ENCODE measurements around the gene ITSN1. TPM values are rescaled to one million over a fixed set of nuclear protein-coding genes. Genes with fewer than 3 reads are reported as not detected.

ITSN1 gene
- total RNA-seq, 2 donors from 2014 or later: 50.9 to 78.6 TPM

DNA sequence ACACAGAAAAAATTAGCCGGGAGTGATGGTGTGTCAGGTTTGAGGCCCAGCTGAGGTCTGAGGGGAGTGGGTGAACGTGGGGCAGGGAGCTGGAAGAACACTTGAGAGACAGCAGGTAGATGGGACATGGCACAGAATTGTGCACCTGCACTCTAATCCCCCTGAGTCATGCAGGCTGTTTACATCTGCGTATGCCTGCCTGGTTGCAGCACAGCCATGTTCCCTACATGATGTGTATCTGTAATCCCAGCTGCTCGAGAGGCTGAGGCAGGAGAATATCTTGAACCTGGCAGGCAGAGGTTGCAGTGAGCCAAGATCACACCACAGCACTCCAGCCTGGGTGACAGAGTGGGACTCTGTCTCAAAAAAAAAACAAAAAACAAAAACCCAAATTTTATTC lies 228.5 kb downstream of the ITSN1 start:
- Histone ChIP-seq H3K4me1 (ENCODE audit: control insufficient read depth in 1 of 2, low read depth in 2 of 2) (no peaks in the 10 kb centered on the region), H3K36me3 (no peaks in the 10 kb centered on the region), H3K9me3 (no peaks in the 10 kb centered on the region), H3K27ac (no peak overlapping the region), H3K4me3 (no peak overlapping the region), H3K27me3 (replicated peaks; ENCODE audit: insufficient read depth) (no peaks in the 10 kb centered on the region)
- no peak for ATAC-seq (ENCODE audit: insufficient number of reproducible peaks, low FRiP score, low read depth)
- TF ChIP-seq, protein P1, sequence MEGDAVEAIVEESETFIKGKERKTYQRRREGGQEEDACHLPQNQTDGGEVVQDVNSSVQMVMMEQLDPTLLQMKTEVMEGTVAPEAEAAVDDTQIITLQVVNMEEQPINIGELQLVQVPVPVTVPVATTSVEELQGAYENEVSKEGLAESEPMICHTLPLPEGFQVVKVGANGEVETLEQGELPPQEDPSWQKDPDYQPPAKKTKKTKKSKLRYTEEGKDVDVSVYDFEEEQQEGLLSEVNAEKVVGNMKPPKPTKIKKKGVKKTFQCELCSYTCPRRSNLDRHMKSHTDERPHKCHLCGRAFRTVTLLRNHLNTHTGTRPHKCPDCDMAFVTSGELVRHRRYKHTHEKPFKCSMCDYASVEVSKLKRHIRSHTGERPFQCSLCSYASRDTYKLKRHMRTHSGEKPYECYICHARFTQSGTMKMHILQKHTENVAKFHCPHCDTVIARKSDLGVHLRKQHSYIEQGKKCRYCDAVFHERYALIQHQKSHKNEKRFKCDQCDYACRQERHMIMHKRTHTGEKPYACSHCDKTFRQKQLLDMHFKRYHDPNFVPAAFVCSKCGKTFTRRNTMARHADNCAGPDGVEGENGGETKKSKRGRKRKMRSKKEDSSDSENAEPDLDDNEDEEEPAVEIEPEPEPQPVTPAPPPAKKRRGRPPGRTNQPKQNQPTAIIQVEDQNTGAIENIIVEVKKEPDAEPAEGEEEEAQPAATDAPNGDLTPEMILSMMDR (IDR thresholded peaks at IDR 0.05): no peak
- DNase-seq (ENCODE audit: low spot score): no peak

DNA sequence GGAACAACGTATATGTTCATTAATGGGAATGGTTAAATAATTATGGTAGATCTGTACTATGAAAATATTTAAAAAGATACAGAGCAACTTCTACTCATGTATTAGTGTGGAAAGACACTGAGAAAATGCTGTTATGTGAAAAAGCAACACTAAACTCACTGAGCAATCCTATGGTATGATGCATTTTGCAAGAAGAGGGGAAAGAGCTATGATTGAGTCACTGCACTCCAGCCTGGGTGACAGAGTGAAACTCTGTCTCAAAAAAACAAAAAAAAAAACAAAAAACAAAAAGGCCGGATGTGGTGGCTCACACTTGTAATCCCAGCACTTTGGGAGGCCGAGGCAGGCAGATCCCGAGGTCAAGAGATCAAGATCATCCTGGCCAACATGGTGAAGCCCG lies 228.9 kb downstream of the ITSN1 start:
- Histone ChIP-seq H3K27me3 (replicated peaks; ENCODE audit: insufficient read depth) (no peaks in the 10 kb centered on the region), H3K36me3 (no peaks in the 10 kb centered on the region), H3K9me3 (no peaks in the 10 kb centered on the region), H3K4me1 (ENCODE audit: control insufficient read depth in 1 of 2, low read depth in 2 of 2) (no peaks in the 10 kb centered on the region), H3K4me3 (no peak overlapping the region), H3K27ac (no peak overlapping the region)
- no peak for ATAC-seq (ENCODE audit: insufficient number of reproducible peaks, low FRiP score, low read depth)
- no peak for DNase-seq (ENCODE audit: low spot score)
- TF ChIP-seq, protein P1 (IDR thresholded peaks at IDR 0.05): no peak

DNA sequence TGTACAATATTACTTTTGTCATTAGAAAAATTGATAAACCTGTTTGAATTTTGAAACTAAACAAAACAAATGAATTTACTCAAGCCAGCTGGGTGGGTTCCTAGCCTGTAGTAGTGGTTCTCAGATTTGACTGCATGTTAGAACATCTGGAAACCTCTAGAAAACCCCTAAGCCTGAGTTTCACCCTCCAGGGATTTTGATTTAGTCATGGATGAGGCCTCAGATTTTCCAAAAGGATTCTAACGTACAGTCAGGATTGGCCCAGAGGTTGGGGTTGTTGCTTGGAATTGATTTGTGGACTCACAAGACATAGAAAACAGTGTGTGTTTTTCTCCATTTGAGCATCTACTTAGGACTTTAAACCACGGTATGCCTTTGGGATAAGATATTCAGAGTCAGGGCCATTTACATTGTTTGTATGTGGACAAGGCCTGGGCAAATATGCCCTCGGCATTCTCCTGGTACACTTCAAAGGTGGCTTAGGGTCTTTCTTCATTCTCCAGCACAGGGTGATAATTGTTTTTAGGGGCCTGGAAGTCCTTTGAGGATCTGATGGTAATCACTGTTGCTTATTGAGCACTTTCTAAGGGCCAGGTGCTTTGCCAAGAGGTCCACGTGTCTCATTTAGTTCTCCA lies 230.7 kb downstream of the ITSN1 start:
- no peak for DNase-seq (ENCODE audit: low spot score)
- H3K27ac ChIP-seq: no peak overlapping the region
- TF ChIP-seq, protein P1 (IDR thresholded peaks at IDR 0.05): no peak
- no peaks in the 10 kb centered on the region for H3K27me3 ChIP-seq (replicated peaks; ENCODE audit: insufficient read depth)
- no peak overlapping the region for H3K4me3 ChIP-seq
- ATAC-seq (ENCODE audit: insufficient number of reproducible peaks, low FRiP score, low read depth): no peak
- no peaks in the 10 kb centered on the region for H3K36me3 ChIP-seq
- H3K4me1 ChIP-seq (ENCODE audit: control insufficient read depth in 1 of 2, low read depth in 2 of 2): no peaks in the 10 kb centered on the region
- no peaks in the 10 kb centered on the region for H3K9me3 ChIP-seq

DNA sequence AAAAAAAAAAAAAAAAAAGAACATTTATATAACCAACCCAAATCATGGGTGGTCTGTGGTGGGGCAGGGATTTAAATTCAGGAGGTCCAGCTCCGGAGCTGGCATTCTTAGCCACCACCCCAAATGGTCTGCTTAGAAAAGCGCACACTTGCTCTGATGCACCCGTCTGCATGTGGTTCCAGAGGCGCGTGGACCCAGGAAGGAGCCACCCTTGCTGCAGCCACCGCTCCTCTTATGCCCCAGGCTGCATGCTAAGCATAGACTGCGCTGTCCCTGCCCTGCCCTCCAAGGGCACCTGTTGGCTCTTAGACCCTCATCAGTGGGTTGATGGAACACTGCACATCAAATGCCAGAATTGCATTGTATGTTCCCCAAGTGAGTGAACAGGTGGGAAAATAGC lies 231.9 kb downstream of the ITSN1 start:
- ATAC-seq (ENCODE audit: insufficient number of reproducible peaks, low FRiP score, low read depth) (no peak), DNase-seq (ENCODE audit: low spot score) (no peak)
- Histone ChIP-seq H3K4me3 (no peak overlapping the region), H3K36me3 (no peaks in the 10 kb centered on the region), H3K27ac (no peak overlapping the region), H3K27me3 (replicated peaks; ENCODE audit: insufficient read depth) (no peaks in the 10 kb centered on the region), H3K9me3 (no peaks in the 10 kb centered on the region), H3K4me1 (ENCODE audit: control insufficient read depth in 1 of 2, low read depth in 2 of 2) (no peaks in the 10 kb centered on the region)
- TF ChIP-seq, protein P1 (IDR thresholded peaks at IDR 0.05): no peak

DNA sequence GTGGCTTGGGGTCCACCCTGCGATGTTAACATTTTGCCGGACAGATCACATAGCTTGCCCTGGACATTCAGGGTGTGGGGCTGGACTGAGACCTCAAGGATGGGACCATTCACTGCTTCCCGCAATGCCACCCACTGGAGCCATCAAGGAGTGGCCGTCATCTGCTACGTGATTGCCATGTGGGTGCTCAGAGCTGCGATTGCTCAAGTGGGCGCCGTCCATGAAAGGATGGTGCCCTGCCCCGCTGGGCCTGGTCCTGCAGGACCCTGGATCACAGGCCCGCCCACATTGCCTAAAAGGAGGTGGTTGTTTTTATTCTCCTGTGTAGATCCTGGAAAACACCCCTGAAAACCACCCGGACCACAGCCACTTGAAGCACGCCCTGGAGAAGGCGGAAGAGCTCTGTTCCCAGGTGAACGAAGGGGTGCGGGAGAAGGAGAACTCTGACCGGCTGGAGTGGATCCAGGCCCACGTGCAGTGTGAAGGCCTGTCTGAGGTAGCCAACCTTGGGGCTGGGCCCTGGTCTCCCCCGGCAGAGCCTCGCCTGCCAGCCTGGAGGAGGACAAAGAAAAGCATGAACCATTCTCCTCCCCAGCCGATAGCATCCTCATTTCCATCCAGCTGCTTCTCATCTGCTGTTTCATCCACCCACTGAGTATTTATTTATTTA lies 232.9 kb downstream of the ITSN1 start:
- ATAC-seq (ENCODE audit: insufficient number of reproducible peaks, low FRiP score, low read depth): no peak
- TF ChIP-seq, protein P1 (IDR thresholded peaks at IDR 0.05): no peak
- no peaks in the 10 kb centered on the region for H3K36me3 ChIP-seq

More for the DNA sequence above, 232.9 kb downstream of the ITSN1 start:
- Histone ChIP-seq H3K4me1 (ENCODE audit: control insufficient read depth in 1 of 2, low read depth in 2 of 2) (no peaks in the 10 kb centered on the region), H3K9me3 (no peaks in the 10 kb centered on the region), H3K27me3 (replicated peaks; ENCODE audit: insufficient read depth) (no peaks in the 10 kb centered on the region), H3K4me3 (no peak overlapping the region), H3K27ac (no peak overlapping the region)
- no peak for DNase-seq (ENCODE audit: low spot score)
